GM12878 (cell line): ENCODE data around the gene LRSAM1. TPM values are rescaled to one million over a fixed set of nuclear protein-coding genes. Genes with fewer than 3 reads are reported as not detected.

ENCODE experiments used
- CBX5 ChIP-seq: sonication (generic); IDR thresholded peaks from 2 replicates; pipeline ENCODE4 v1.6.1; 2016; ENCODE audit warnings: low read depth, moderate library complexity, mild to moderate bottlenecking, inconsistent platforms
- ESRRA ChIP-seq: IDR thresholded peaks from 2 replicates; pipeline ENCODE4 v1.6.1; 2012; ENCODE audit warnings: mild to moderate bottlenecking, low read length, improper control_type of control experiment
- GATAD2B ChIP-seq: fragments of 450-650 bp; conservative IDR thresholded peaks from 2 replicates; pipeline ENCODE4 v1.6.1; 2017; ENCODE audit warnings: low read depth, mild to moderate bottlenecking, moderate library complexity
- NBN ChIP-seq: fragments of 450-650 bp; IDR thresholded peaks from 2 replicates; pipeline ENCODE4 v1.6.1; 2016
- NFYA ChIP-seq: IDR thresholded peaks from 2 replicates; pipeline ENCODE4 v1.6.1; 2011; ENCODE audit warnings: low read depth, mild to moderate bottlenecking, low read length, improper control_type of control experiment, borderline replicate concordance
- POLR2A ChIP-seq: IDR thresholded peaks from 2 replicates; pipeline ENCODE4 v1.6.1; 2011; ENCODE audit warnings: low read depth, mild to moderate bottlenecking, low read length
- POLR2AphosphoS2 ChIP-seq: IDR thresholded peaks from 2 replicates; pipeline ENCODE4 v1.6.1; 2011; ENCODE audit warnings: low read depth, mild to moderate bottlenecking, low read length, improper control_type of control experiment, moderate library complexity
- SIN3A ChIP-seq: IDR thresholded peaks from 2 replicates; pipeline ENCODE4 v1.6.1; 2012; ENCODE audit warnings: low read depth, low read length, improper control_type of control experiment
- SRF ChIP-seq, 2 experiments: IDR thresholded peaks; 2 replicates each; pipeline ENCODE4 v1.6.1; 2011; ENCODE audit warnings: low read depth in 2 of 2, low read length in 2 of 2, mild to moderate bottlenecking in 1 of 2, moderate library complexity in 1 of 2
- polyA plus RNA-seq, 11 experiments: library from polyadenylated mRNA; depleted of rRNA in 4 of 11; unstranded in 6 of 11; stranded (reverse) in 5 of 11; fragments of >200 nt; fragmentation: Nextera tagmentation in 4 of 11; fragmentation: Illumina TruSeq in 1 of 11; extraction: Ambion mirVana in 4 of 11; extraction: Trizol in 1 of 11; gene quantifications; 1 replicate in 1 of 11; 2 replicates in 10 of 11; pipeline versions ENCODE4 v1.2.1 to v1.2.3, GENCODE V29; 2011 to 2016; ENCODE audit warnings: inconsistent platforms in 2 of 11, missing spikeins in 2 of 11, low read depth in 1 of 11
- total RNA-seq, 4 experiments: library from RNA; depleted of rRNA in 3 of 4; stranded (reverse); fragments of >200 nt in 3 of 4; fragmentation: Illumina TruSeq in 1 of 4; extraction: Trizol in 1 of 4; gene quantifications; 2 replicates each; pipeline versions ENCODE4 v1.2.1 to v1.2.3, GENCODE V29; 2013 to 2021
- TF ChIP-seq, protein P1 (sequence below): fragments of 450-650 bp; IDR thresholded peaks from 2 replicates; pipeline ENCODE4 v1.6.1; 2017; ENCODE audit warnings: low read depth, mild to moderate bottlenecking, moderate library complexity
- TF ChIP-seq, protein P2 (sequence below): IDR thresholded peaks from 2 replicates; pipeline ENCODE4 v1.6.1; 2011; ENCODE audit warnings: borderline replicate concordance, low read depth, mild to moderate bottlenecking, moderate library complexity, low read length; ENCODE audit not compliant: insufficient read depth, poor library complexity, severe bottlenecking

The LRSAM1 gene
- total and polyA plus RNA-seq, 10 of the 15 experiments (the other 5 are each of a cell fraction or from before 2014, with no cell fraction given) = 0.14 to 23.4 (median 11.7) TPM

DNA sequence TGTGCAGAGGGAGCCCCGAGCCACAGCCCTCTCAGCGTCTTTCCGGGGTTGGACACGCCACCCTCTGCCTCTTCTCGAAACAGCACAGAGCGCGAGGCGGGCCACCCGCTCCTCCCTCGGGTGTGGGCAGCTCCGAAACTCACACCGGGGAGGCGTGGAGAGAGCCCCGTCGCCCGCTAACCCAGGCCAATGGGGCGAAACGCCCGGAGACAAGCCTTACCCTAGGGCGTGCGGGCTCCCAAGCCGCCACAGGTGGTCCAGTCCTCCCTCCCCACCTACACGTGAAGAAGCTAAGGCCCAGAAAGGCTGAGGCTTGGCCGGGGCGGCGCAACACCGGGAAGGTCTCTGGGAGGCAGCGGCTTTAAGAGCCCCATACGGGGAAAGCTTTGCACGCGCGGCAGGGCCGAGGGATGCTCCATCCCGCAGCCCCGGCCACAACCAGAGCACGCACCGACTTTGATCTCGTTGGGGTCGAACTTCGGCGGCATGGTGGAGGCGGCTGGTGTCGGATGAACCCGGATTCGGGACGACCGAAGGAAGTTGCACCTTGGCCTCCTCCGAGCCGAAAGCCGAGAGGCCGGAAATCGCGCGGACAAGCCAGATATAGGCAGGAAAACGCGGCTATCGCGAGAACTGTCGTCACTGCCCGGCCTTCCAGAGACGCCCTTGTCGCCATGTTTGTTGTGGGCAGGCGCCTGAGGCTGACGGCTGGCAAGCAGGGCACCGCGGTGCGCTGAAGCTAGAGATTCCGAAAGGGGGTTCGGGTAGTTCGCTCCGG is at the start of gene LRSAM1, which contains the start of gene RPL12 (continued):
- TF ChIP-seq POLR2AphosphoS2 = peak; percentile 99
- no peak for TF ChIP-seq NFYA
- peak; percentile 33 to 80; a peak in 2 of 4 replicates for TF ChIP-seq SRF (IDR thresholded peaks at IDR 0.05; ENCODE audit: low read depth in 2 of 2, low read length in 2 of 2)
- TF ChIP-seq NBN = peak; percentile 98
- TF ChIP-seq ESRRA = no peak
- peak; percentile 99 for TF ChIP-seq POLR2A
- TF ChIP-seq SIN3A = peak; percentile 96
- TF ChIP-seq GATAD2B = peak; percentile 93
- no peak for TF ChIP-seq CBX5
- TF ChIP-seq, protein P1, sequence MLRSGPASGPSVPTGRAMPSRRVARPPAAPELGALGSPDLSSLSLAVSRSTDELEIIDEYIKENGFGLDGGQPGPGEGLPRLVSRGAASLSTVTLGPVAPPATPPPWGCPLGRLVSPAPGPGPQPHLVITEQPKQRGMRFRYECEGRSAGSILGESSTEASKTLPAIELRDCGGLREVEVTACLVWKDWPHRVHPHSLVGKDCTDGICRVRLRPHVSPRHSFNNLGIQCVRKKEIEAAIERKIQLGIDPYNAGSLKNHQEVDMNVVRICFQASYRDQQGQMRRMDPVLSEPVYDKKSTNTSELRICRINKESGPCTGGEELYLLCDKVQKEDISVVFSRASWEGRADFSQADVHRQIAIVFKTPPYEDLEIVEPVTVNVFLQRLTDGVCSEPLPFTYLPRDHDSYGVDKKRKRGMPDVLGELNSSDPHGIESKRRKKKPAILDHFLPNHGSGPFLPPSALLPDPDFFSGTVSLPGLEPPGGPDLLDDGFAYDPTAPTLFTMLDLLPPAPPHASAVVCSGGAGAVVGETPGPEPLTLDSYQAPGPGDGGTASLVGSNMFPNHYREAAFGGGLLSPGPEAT = peak; percentile 73
- TF ChIP-seq, protein P2, sequence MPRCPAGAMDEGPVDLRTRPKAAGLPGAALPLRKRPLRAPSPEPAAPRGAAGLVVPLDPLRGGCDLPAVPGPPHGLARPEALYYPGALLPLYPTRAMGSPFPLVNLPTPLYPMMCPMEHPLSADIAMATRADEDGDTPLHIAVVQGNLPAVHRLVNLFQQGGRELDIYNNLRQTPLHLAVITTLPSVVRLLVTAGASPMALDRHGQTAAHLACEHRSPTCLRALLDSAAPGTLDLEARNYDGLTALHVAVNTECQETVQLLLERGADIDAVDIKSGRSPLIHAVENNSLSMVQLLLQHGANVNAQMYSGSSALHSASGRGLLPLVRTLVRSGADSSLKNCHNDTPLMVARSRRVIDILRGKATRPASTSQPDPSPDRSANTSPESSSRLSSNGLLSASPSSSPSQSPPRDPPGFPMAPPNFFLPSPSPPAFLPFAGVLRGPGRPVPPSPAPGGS = no peak
